Osteocyte (in vitro differentiated cells): Measurements from ENCODE around the gene SBF2. TPM values are rescaled to one million over a fixed set of nuclear protein-coding genes. Genes with fewer than 3 reads are reported as not detected.
A peak's percentile ranks its signal among the peaks of the same experiment; 100 is the strongest.

Source experiments
- DNase-seq: peaks from one replicate; pipeline ENCODE4 v3.0.0; 2021; ENCODE audit warnings: mixed read lengths; ENCODE audit not compliant: unreplicated experiment; ENCODE audit errors: extremely low spot score
- H3K27ac Mint-ChIP-seq: one replicate; pipeline ENCODE4 v1.8.0; 2021; ENCODE audit warnings: mild to moderate bottlenecking, mixed read lengths; ENCODE audit not compliant: unreplicated experiment
- H3K27me3 Mint-ChIP-seq: one replicate; pipeline ENCODE4 v1.8.0; 2021; ENCODE audit warnings: mixed read lengths; ENCODE audit not compliant: unreplicated experiment
- H3K36me3 Mint-ChIP-seq: one replicate; pipeline ENCODE4 v1.8.0; 2021; ENCODE audit warnings: mixed read lengths; ENCODE audit not compliant: unreplicated experiment
- H3K4me1 Mint-ChIP-seq: one replicate; pipeline ENCODE4 v1.8.0; 2021; ENCODE audit warnings: mixed read lengths; ENCODE audit not compliant: unreplicated experiment
- H3K4me3 Mint-ChIP-seq: one replicate; pipeline ENCODE4 v1.8.0; 2021; ENCODE audit warnings: mild to moderate bottlenecking, moderate library complexity, mixed read lengths; ENCODE audit not compliant: unreplicated experiment
- H3K9me3 Mint-ChIP-seq: one replicate; pipeline ENCODE4 v1.8.0; 2021; ENCODE audit warnings: mixed read lengths; ENCODE audit not compliant: unreplicated experiment
- total RNA-seq: library from RNA; stranded (reverse); gene quantifications from 2 replicates; pipeline ENCODE4 v1.2.1, GENCODE V29; 2021
- TF ChIP-seq, protein P1 (sequence below): fragments of 200-600 bp; sonication (generic); IDR thresholded peaks from 2 replicates; pipeline ENCODE4 v1.5.0; 2021; ENCODE audit warnings: antibody characterized with exemption, mild to moderate bottlenecking, moderate library complexity

The SBF2 gene
- total RNA-seq, 1 donor from 2014 or later = 65.2 TPM

DNA sequence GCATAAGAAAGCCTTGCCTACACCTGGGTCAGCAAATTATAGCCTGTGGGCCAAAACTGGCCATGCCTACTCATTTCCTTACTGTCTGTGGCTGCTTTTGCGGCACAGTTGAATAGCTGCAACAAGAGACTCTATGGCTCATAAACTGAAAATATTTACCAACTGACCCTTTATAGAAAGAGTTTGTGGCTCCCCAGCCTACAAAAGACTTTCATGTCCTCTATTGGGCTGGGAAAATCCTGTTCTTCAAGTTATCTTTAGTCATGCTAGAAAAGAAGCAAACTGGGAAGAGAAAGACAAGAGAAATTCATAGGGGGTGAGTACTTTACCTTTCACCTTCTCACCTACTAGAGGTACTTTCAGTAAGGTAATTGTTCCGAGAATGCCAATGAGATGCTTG is 455.1 kb downstream of the SBF2 start:
- H3K4me1 Mint-ChIP-seq = peaks cover 60% of the 10 kb centered on the region

DNA sequence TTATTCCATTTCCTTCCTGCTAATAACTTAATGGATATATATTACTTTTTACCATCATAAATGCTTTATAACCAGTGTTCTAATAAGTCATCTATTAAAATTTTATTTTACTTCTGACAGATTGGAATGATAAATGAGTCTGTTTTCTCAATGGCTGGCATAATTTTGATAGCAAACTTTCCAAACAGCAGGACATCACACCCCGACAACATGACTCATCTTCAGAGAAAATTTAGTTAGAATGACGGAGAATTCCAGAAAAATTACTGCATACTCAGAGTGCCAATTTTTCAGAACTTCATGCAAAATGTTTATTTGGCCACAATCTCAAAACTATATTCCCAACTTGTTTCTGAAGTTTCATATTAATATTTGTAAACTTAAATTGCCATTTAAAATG is 455.8 kb downstream of the SBF2 start:
- TF ChIP-seq, protein P1, sequence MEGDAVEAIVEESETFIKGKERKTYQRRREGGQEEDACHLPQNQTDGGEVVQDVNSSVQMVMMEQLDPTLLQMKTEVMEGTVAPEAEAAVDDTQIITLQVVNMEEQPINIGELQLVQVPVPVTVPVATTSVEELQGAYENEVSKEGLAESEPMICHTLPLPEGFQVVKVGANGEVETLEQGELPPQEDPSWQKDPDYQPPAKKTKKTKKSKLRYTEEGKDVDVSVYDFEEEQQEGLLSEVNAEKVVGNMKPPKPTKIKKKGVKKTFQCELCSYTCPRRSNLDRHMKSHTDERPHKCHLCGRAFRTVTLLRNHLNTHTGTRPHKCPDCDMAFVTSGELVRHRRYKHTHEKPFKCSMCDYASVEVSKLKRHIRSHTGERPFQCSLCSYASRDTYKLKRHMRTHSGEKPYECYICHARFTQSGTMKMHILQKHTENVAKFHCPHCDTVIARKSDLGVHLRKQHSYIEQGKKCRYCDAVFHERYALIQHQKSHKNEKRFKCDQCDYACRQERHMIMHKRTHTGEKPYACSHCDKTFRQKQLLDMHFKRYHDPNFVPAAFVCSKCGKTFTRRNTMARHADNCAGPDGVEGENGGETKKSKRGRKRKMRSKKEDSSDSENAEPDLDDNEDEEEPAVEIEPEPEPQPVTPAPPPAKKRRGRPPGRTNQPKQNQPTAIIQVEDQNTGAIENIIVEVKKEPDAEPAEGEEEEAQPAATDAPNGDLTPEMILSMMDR = no peak
- peaks cover 60% of the 10 kb centered on the region for H3K4me1 Mint-ChIP-seq
- no peak overlapping the region for H3K4me3 Mint-ChIP-seq
- no peaks in the 10 kb centered on the region for H3K9me3 Mint-ChIP-seq
- H3K27me3 Mint-ChIP-seq = no peaks in the 10 kb centered on the region
- H3K36me3 Mint-ChIP-seq = peaks cover 45% of the 10 kb centered on the region
- H3K27ac Mint-ChIP-seq = peak overlapping the region; percentile 86
- DNase-seq = no peak

More for the DNA sequence above, 455.1 kb downstream of the SBF2 start:
- Mint-ChIP-seq H3K27me3 (no peaks in the 10 kb centered on the region), H3K36me3 (peaks cover 46% of the 10 kb centered on the region), H3K27ac (peak overlapping the region; percentile 86), H3K4me3 (peak overlapping the region; percentile 53), H3K9me3 (no peaks in the 10 kb centered on the region)
- no peak for DNase-seq
- TF ChIP-seq, protein P1 = no peak

DNA sequence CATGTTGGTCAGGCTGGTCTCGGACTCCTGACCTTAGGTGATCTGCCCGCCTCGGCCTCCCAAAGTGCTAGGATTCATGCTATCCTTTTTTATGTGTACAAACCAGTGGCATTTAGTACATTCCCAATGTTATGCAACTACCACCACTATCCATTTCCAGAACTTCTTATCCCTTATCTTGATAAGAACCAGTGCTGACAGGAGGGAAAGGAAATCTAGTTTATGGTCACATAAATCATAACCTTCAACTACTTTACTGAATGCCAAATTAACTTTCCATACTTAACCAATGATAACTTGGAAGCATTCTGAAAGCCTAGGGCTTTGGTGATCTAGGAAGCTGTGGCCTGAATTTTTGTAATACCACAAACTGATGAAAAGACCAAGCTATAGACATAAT is 459.7 kb downstream of the SBF2 start:
- TF ChIP-seq, protein P1 = no peak
- Mint-ChIP-seq H3K27me3 (no peaks in the 10 kb centered on the region), H3K9me3 (no peaks in the 10 kb centered on the region), H3K4me3 (no peak overlapping the region), H3K4me1 (peaks cover 37% of the 10 kb centered on the region), H3K27ac (no peak overlapping the region), H3K36me3 (peaks cover 42% of the 10 kb centered on the region)
- DNase-seq = no peak

DNA sequence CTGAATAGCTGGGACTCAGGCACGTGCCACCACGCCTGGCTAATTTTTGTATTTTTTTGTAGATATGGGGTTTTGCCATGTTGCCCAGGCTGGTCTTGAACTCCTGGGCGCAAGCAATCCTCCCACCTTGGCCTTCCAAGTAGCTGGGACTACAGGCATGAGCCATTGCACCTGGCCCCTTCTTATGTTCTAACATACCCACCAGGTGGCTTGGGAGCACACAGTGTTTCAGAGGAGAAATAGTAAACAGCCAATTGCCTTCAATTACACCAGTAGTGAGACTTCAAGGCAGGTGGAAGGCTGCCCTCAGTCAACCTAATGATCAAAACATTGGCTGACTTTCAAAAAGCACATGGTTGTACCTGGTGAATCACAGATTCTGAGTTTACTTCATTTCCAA is 462.9 kb downstream of the SBF2 start:
- H3K36me3 Mint-ChIP-seq = peaks cover 35% of the 10 kb centered on the region
- no peak for DNase-seq
- no peaks in the 10 kb centered on the region for H3K9me3 Mint-ChIP-seq
- H3K4me3 Mint-ChIP-seq = no peak overlapping the region
- TF ChIP-seq, protein P1 = no peak
- H3K27ac Mint-ChIP-seq = no peak overlapping the region
- H3K27me3 Mint-ChIP-seq = no peaks in the 10 kb centered on the region
- peaks cover 31% of the 10 kb centered on the region for H3K4me1 Mint-ChIP-seq

DNA sequence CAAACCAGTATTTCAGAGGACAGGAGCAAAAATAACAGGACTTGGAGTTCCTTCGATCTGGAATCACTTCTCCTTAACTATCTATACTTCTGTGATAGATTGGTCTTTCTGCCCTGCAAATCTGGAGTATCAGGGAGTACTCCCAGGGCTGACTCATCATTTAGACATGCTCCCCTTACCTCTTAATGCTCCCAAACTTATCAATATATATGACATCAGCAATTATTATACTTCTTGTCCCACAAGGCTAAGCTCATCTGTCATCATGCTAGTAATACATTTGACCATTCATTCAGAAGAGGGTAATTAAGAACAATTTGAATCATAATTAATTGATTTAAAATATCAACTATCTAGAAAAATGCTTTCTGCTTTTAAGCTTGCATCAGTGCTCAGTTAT is 466.3 kb downstream of the SBF2 start:
- Mint-ChIP-seq H3K27me3 (no peaks in the 10 kb centered on the region), H3K4me1 (peaks cover 35% of the 10 kb centered on the region), H3K9me3 (no peaks in the 10 kb centered on the region), H3K27ac (peak overlapping the region; percentile 8), H3K36me3 (peaks cover 39% of the 10 kb centered on the region), H3K4me3 (no peak overlapping the region)
- DNase-seq = no peak
- TF ChIP-seq, protein P1 = no peak
